ENCODE data around the gene DICER1.

DICER1 gene

GRCh38 chr14:95087619-95088018 is 69.7 kb downstream of the DICER1 start:
- no peak for DNase-seq (ENCODE audit: low spot score)

GRCh38 chr14:95085321-95085720 is 72.0 kb downstream of the DICER1 start:
- no peak for DNase-seq (ENCODE audit: low spot score)

DNA sequence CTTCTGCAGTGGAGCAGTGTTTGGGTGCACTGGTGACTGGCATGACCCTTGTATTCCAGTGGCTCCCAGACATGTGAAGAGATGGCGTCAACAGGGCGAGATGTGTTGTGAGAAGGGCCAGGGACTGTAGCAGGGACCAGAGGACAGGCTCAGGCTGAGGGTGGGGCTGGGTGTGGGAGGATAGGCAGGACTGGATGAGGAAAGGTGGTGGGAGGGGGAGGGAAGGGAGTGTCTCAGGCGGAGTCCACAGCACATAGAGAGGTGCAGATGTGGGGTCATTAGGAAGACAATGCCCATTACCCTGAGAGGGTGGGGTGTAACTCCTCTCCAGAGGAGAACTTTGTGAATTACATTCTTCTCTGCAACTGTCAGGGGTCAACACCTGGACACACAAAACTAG is 78.5 kb downstream of the DICER1 start:
- no peak for DNase-seq (ENCODE audit: low spot score)

DNA sequence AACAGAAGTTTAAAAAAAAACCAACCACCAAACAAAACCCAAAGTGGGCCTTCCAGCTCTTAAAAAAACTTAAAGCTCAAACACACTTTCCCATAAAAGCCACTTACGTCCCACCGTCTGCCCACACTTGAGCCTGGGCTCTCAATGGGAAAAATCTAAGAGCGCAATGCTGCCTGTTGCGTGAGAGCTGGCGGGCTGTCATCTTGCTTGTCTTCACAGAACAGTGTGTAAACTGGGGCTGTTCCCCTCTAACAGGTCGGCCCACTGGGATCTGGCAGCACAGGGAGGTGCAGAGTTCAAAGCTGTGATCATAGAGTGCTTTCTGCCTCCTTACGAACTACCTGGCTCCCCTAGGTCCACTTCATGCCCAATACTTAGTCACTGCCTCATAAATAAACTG is 80.0 kb downstream of the DICER1 start:
- no peak for DNase-seq (ENCODE audit: low spot score)

- DNase-seq (ENCODE audit: low spot score): no peak
Observed at GRCh38 chr14:95075789-95076188, 81.5 kb downstream of the DICER1 start.

DNA sequence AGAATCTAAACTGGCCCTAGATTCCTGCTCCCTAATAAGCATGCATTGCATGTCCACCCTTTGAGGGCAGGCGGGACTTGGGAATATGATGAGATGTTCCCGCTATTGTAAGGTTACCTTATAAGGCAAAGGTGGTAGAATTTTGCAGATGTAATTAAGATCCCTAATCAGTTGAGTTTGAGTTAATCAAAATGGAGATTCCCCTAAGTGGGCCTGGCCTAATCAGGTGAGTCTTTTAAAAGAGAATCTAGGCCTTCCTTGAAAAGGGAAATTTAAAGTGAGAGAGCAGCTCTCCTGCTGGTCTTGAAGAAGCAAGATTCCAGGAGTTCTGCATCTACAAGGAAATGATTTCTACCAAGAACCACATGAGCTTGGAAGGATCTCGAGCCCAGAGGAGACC is 83.4 kb downstream of the DICER1 start:
- no peak for DNase-seq (ENCODE audit: low spot score)

GRCh38 chr14:95072310-95072905 is 84.9 kb downstream of the DICER1 start:
- DNase-seq (ENCODE audit: low spot score): no peak

- no peak for DNase-seq (ENCODE audit: low spot score)
Observed at GRCh38 chr14:95071649-95072280, 85.6 kb downstream of the DICER1 start.

DNA sequence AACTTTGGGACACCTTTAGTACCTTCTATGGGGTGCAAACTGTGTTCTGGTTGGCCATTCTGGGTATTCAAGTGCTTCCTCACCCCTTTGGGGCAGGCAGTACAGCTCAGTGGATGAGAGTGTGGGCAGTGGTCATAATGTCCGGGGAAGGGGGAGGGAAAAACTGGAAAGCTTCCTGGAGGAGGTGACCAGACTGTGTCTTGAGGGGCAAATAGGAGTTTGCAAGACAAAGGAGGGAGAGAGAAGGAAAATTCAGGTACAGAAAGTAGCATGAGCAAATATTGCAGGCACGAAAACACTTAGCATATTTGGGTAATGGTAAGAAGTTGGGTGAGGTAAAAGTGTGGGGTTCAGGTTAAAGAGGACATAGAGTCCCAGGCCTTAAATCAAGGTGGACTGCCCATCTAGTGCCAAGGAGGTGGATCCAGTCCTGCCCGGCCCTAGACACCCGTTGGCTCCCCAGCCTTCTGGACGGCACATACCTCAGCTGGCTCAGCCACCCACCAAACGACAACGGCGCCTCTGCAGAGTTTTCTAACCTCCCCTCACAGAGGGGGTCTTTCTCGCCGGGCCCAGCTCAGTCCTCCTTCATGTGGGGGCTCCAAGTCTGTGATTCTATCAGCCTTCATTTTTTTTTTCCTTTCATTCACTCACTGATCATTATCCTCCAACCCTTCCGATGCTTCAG is 86.4 kb downstream of the DICER1 start:
- DNase-seq (ENCODE audit: low spot score): no peak

- DNase-seq (ENCODE audit: low spot score): no peak
Observed at GRCh38 chr14:95069547-95069946, 87.8 kb downstream of the DICER1 start.

DNA sequence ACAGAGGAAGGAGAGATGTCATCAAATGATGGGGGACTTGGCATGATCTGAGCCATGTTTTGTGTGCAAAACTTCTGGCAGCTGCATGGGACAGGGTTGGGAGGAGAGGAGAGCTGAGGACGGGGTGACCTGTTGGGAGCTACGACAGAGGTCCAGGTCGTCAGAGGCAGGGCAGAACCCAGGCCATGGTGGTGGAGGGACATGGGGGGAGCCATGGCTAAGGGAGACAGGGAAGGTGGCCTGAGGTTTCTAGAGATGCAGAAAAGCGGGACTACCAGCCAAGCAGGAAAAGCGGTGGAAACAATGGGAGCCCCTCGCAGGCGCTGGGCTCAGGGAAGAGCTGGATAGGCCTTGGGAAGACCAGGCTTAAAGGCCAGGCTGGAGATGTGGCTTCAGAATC is 88.3 kb downstream of the DICER1 start:
- DNase-seq (ENCODE audit: low spot score): no peak

- DNase-seq (ENCODE audit: low spot score): no peak
Observed at GRCh38 chr14:95068521-95068920, 88.8 kb downstream of the DICER1 start.

DNA sequence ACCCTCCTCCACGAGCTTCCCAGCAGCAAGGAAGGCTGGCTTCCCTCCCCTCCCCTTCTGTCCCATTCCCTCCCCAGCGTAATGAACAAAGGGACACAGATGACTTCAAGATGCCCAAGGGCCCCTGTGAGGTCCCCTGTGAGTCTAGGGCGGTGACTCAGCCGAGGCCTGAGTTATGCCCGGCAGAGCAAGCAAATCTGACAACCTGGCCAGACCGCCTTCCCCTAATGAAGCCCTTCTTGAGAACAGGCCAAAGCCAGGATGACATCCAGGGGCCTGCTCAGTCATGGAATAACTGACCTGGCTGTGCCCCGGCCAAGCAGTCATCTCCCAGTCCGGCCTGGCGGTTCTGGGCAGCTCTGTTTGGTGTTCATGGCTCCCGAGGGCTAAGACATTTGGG is 89.2 kb downstream of the DICER1 start:
- DNase-seq (ENCODE audit: low spot score): no peak

DNA sequence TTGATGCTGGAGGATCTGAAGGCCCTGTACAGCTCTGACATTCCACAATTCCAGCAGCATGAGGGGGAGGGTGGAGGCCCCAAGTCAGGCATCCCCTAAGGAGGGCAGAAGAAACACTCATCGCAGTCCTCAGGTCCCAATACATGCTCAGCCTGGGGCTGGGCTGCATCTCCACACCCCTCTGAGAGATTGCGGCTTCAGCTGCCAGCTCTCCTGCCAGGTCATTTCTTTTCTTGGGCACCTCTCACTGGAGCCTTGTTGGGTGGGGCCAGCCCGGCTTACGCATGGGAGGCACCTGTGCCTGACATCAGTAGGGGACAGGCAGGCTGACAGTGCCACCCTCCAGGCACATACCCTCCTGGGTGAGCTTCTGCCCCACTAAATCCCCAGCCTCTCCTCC is 89.8 kb downstream of the DICER1 start:
- DNase-seq (ENCODE audit: low spot score): no peak

DNA sequence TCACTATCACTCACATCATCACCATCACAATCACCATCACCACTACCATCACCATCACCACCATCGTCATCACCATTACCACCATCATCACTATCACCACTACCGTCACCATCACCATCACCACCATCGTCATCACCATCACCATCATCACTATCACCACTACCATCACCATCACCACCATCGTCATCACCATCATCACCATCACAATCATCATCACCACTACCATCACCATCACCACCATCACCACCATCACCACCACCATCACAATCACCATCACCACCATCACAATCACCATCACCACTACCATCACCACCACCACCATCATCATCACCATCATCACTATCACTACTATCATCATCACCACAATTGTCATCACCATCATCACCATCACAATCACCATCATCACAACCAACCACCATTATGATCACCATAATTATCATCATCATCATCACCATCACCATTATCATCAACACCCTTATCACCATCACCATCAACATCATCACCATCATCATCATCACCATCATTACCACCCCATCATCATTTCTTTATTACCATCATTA is 90.8 kb downstream of the DICER1 start:
- DNase-seq (ENCODE audit: low spot score): no peak

- DNase-seq (ENCODE audit: low spot score): no peak
Observed at GRCh38 chr14:95065411-95065810, 91.9 kb downstream of the DICER1 start.

DNA sequence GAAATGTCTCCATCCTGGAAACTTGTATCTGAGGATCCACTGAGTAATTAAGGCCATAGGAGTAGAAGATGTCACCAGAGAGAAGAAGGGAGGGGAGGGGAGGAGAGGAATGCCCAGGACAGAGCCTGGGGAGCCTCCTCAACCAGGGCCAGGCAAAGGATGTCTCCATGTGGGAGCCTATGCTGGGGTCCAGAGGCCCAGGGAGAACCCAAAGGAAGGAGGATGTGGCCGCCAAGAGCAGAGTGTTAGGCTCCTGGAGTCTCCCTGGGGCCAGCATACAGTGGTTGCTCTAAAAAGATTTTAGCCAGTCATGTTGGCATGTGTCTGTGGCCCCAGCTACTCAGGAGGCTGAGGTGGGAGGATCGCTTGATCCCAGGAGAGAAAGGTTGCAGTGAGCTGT is 92.6 kb downstream of the DICER1 start:
- DNase-seq (ENCODE audit: low spot score): no peak

- DNase-seq (ENCODE audit: low spot score): no peak
Observed at GRCh38 chr14:95064256-95064655, 93.1 kb downstream of the DICER1 start.

DNA sequence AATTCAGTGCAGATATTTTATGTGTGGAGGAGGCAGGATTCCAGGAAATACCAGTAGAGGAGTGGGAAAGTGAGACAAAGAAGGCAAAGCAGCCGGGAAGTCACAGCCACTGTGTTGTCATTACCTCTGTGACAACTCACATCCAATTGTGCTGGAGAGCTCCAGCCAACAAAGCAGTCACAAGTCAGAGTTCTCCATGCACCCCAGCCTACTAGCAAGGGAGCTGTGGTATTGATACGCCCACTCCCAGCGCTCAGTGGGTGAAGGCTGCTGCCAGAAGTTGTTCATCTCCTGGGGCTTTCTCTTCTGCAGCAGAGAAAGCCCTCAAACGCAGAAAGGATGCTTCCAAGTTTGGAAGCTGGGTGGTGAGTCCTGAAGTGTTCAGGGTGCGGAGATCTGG is 93.9 kb downstream of the DICER1 start:
- DNase-seq (ENCODE audit: low spot score): no peak

DNA sequence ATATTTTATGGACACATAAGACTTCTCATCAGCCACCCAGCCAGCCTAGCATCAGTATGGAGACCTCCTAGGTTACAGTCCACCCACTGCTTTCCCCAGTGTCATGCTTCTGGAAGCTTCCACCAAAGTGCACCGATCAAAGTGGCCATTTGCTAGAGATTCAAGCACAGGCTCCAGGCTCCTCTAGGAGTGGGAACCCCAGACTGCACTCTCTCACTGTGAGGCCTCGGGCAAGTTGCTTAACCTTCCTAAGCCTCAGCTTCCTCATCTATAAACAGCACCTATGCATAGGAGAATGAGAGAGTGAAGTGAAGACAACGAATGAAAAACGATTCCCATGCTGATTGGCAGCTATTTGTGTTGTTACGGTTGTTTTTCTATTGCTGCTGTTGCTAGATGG is 94.4 kb downstream of the DICER1 start:
- no peak for DNase-seq (ENCODE audit: low spot score)

DNA sequence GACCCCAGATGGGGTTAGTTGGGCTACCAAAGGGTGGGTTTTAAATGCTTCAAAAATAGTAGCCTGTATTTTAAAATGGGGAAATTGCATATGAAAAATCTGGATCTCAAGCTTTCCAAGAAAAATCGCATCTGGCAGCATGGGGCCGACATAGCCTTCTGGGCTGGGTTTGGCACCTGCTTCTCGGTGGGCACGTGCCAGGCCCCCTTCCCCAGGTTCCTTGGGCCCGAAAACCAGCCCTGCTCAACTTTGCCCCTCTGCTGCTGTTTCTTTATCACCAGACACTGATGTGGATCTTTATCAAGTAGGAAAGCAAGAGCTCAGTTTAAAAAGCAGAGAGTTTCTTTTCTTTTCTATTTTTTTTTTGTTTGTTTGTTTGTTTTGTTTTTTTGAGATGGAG is 95.1 kb downstream of the DICER1 start:
- no peak for DNase-seq (ENCODE audit: low spot score)

DNA sequence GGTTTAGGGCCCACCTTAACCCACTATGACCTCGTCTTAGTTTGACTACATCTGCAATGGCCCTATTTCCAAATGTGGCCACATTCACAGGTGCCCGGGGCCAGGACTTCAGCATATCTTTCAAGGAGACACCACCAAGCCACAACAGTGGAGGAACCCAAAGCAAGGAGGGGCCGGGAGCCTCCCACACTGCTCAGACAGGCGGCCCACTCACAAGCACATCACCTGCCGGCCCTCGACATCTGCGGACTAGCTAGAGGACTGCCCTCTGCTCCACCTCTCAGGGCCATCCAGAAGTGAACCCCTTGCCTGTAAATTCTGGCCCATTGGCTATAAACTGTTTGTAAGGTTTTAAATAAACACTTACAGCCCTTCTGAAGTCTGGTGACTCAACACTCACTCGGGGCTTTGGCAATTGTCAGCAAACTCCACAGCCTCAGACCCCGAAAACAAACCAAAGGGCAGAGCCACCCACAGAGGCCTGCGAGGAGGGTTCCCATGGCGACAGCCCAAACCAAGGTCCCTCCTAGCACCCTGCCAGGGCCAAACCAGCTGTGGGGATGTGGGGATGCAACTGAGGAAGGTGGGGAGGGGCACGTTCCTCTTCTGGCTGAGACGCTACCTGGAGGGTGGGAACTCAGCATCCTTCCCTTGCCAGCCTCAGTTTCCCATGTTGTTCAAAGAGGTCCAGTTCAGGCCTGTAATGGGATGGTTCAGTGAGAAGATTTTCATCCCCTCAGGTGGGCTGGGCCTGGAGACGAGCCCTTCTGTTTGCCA is 95.8 kb downstream of the DICER1 start:
- DNase-seq (ENCODE audit: low spot score): no peak

GRCh38 chr14:95059126-95059525 is 98.2 kb downstream of the DICER1 start:
- no peak for DNase-seq (ENCODE audit: low spot score)
